Activated CD4-positive, alpha-beta T cell treated with anti-CD3 and anti-CD28 coated beads, Interleukin-2, amount 10 ng/mL, durations not matched to agents 24 days and 14 days (primary cell): ENCODE data around the gene SYNC. TPM values are rescaled to one million over a fixed set of nuclear protein-coding genes. Genes with fewer than 3 reads are reported as not detected.

Experiments used
- DNase-seq: peaks from one replicate; pipeline ENCODE4 v3.0.0; 2022
- H3K27ac Mint-ChIP-seq: one replicate; pipeline ENCODE4 v1.8.0; 2022; ENCODE audit warnings: mild to moderate bottlenecking, mixed read lengths
- H3K27me3 Mint-ChIP-seq: one replicate; pipeline ENCODE4 v1.8.0; 2022; ENCODE audit warnings: mixed read lengths
- H3K36me3 Mint-ChIP-seq: one replicate; pipeline ENCODE4 v1.8.0; 2022; ENCODE audit warnings: low read depth, mild to moderate bottlenecking, mixed read lengths
- H3K4me1 Mint-ChIP-seq: one replicate; pipeline ENCODE4 v1.8.0; 2021; ENCODE audit warnings: mixed read lengths
- H3K4me3 Mint-ChIP-seq: one replicate; pipeline ENCODE4 v1.8.0; 2022; ENCODE audit warnings: mild to moderate bottlenecking, moderate library complexity, mixed read lengths
- H3K9me3 Mint-ChIP-seq: one replicate; pipeline ENCODE4 v1.8.0; 2021; ENCODE audit warnings: mixed read lengths
- intact Hi-C: fragments of 100-400 bp; cut with micrococcal nuclease; formaldehyde crosslinking; loops from one replicate; pipeline ENCODE4 v1.15.1; 2023
- total RNA-seq: library from RNA; stranded (reverse); gene quantifications from 2 replicates; pipeline ENCODE4 v1.2.3, GENCODE V29; 2022

Gene SYNC
- total RNA-seq, 1 donor from 2014 or later, result not detected

DNA sequence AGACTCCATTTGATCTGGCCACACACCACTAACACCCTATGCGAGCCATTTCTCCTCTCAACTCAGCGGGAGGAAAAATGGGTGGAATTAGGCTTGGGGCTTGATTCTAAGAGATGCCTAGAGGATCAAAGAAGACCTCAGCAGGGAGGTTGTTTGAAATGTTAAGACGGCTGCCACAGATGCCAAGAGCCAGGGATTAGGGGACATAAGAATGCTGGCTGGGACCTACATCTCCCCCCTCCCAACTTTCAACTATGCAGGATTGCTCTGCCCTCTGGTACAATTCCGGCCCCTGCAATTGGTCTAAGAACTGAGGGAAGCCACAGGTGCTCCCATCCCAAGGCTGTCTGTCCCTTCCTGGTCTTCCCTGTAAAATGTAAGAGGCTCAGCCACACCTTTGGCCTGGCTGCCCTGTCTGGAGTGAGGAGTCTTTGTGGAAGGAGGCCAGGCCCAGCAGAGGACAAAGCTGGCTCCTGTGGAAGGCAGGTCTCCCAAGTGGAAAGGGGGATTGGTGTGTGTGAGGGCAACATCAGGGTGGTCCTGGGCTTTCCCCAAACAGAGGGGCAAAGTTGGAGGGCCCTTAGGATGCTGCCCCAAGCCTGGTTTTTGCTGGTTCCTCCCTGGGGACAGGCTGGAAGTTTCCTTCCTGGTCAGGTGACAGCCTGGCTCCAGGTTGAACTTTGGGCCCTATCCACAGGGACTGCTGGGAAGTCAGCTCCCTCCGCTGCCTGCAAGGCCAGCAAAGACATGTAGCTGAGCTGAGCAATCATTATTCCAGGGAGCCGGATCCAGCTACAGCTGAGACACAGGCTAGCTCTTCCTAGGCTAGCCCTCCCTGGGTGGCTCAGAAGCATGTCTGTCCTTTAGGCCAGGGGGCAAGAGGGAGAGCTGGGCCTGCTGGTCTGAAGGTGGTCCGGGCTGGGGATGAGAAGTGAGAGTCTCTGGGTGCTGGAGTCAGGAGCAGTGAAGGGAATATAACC lies 34.5 kb upstream of the SYNC start:
- Mint-ChIP-seq H3K36me3 (no peaks in the 10 kb centered on the region), H3K27ac (no peak overlapping the region), H3K27me3 (peaks cover 21% of the 10 kb centered on the region), H3K4me3 (no peak overlapping the region), H3K9me3 (no peaks in the 10 kb centered on the region), H3K4me1 (peaks cover 2% of the 10 kb centered on the region)
- DNase-seq, result no peak
- intact Hi-C loops, result no loop called here

DNA sequence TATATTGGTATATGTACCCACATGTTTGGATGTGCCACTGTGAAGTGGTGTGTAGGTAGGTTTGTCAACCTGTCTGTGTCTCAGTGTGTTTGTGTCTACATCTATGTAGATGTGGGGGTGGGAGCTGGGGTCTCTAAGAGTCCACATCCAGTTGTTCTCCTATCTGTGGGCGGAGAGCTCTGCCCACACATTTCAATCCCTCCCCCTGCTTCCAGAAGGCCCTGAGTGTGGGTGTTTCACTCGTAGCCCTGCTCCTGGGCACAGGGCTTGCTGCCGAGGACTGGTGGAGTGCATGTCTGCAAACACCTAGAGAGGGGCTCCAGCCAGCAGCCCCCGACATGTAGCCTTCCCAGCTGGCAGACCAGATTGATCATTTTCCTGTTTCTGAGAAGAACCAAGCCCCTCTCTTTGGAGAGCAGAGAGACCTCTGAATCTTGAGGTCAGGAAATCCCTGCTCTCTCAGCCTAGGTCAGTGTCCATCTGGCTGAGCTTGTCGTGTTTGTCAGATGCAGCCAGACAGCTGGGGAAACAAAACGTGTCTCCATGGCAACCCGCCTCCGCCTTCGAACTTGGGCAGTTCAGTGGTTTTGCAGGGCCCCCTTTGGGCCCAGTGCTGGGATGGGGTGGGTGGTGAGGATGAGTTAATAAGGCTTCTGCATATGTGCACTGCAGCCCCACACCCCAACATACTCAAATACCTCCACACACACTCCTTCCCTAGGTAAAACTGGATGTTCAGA lies 31.2 kb upstream of the SYNC start:
- DNase-seq, result no peak
- H3K4me3 Mint-ChIP-seq, result no peak overlapping the region
- peaks cover 12% of the 10 kb centered on the region for H3K27me3 Mint-ChIP-seq
- H3K36me3 Mint-ChIP-seq, result no peaks in the 10 kb centered on the region
- peaks cover 9% of the 10 kb centered on the region for H3K4me1 Mint-ChIP-seq
- no peak overlapping the region for H3K27ac Mint-ChIP-seq
- intact Hi-C loops, result no loop called here
- H3K9me3 Mint-ChIP-seq, result no peaks in the 10 kb centered on the region

DNA sequence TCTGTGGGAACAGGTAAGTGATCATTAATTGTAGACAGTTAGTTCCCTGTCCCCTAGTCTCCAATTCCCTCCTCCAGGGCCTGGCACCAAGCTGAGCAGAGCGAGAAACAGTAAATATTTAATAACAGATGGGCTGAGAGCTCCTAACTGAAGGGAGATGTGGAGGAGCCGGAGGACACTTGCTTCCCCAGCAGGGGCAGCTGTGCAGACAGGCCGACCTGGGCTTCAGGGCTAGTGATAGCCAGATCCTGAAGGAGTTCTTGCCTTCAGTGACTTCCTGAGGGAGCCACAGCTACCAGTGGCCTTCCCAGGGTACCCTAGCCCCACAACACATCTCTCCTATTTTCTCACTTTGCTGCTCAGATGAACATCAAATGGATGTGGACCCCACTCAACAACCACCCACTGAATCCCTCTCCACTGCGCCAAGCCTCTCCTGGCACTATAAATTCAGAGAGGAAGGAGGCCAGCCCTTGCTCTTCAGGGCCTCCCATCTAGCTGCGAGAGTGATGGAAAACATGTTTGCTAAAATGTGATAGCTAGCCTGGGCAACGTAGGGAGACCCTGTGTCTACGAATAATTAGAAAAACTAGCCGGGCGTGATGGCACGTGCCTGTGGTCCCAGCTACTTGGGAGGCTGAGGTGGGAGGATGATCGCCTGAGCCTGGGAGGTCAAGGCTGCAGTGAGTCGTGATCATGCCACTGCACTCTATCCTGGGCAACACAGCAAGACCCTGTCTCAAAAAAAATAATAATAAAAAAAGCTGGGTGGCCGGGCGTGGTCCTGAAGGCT lies 26.9 kb upstream of the SYNC start:
- intact Hi-C loops, result no loop called here
- DNase-seq, result no peak
- Mint-ChIP-seq H3K4me1 (peaks cover 21% of the 10 kb centered on the region), H3K27ac (no peak overlapping the region), H3K36me3 (no peaks in the 10 kb centered on the region), H3K27me3 (peaks cover 5% of the 10 kb centered on the region), H3K4me3 (no peak overlapping the region), H3K9me3 (no peaks in the 10 kb centered on the region)

DNA sequence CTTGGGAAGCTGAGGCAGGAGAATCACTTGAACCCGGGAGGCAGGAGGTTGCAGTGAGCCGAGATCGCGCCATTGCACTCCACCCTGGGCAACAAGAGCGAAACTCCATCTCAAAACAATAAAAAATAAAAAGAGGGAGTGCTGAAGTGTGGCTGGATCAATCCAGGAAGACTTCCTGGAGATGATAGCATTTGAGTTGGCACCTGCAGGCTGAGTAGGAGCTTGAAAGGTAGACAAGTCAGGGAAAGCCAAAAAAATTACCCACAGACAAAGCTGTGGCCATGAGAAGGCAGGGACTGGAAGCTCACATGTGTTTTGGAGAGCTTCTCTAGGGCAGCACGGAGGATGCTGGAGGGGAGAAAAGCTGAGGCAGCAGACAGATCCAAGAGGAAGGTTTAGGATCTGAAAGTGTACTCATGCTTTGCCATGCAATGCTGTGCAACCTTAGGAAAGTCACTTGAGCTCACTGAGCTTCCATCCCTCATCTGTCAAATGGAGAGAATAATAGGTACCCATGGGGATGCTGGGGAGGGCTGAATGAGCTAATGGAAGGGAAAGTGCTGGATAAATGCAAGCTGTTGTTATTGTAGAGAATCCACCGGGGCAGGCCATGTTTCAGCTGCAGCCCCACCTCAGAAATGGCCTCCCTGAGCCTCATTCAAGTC lies 26.0 kb upstream of the SYNC start:
- peaks cover 5% of the 10 kb centered on the region for H3K27me3 Mint-ChIP-seq
- DNase-seq, result no peak
- H3K4me1 Mint-ChIP-seq, result peaks cover 22% of the 10 kb centered on the region
- H3K4me3 Mint-ChIP-seq, result no peak overlapping the region
- intact Hi-C loops, result no loop called here
- no peak overlapping the region for H3K27ac Mint-ChIP-seq
- H3K9me3 Mint-ChIP-seq, result no peaks in the 10 kb centered on the region
- no peaks in the 10 kb centered on the region for H3K36me3 Mint-ChIP-seq

DNA sequence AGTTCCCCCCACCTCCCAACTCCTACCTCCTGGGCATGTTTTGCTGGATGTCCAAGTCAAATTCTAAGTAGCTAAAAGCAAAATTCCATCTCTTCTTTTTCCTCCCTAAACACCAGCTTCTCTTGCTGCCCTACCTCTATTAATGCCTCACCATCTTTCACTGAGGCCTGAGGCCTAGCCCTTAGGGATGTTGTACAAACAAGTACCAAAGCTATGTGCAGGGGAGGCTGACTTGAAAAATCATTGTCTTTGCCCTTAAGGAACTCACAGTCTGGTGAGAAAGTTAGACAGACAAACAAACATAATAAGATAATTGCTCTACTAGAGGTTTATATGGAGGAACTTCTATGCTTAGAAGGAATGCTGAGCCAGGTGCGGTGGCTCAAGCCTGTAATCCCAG lies 25.3 kb upstream of the SYNC start:
- Mint-ChIP-seq H3K4me1 (peaks cover 20% of the 10 kb centered on the region), H3K9me3 (no peaks in the 10 kb centered on the region), H3K4me3 (no peak overlapping the region), H3K27me3 (peaks cover 6% of the 10 kb centered on the region), H3K36me3 (no peaks in the 10 kb centered on the region), H3K27ac (no peak overlapping the region)
- intact Hi-C loops, result no loop called here
- no peak for DNase-seq

DNA sequence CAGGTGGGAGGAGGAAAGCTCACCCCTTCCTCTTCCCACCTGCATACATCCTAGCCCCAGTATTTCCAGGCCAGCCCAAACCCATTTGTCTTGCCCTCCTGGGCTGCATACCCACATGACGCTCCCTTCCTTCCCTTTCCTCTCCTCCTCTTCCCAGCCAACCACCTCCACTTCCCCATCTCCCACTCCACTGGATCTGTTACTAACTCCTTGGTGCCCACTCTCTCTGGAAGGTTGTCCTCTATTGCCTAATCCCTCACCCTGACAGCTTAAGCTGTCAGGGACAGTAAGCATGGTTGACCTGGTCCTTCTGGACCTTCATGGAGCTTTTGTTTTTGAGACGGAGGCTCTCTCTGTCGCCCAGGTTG lies 23.0 kb upstream of the SYNC start:
- Mint-ChIP-seq H3K27ac (no peak overlapping the region), H3K9me3 (no peaks in the 10 kb centered on the region), H3K36me3 (no peaks in the 10 kb centered on the region), H3K27me3 (peaks cover 14% of the 10 kb centered on the region), H3K4me1 (peaks cover 15% of the 10 kb centered on the region), H3K4me3 (no peak overlapping the region)
- no peak for DNase-seq
- intact Hi-C loops, result no loop called here

DNA sequence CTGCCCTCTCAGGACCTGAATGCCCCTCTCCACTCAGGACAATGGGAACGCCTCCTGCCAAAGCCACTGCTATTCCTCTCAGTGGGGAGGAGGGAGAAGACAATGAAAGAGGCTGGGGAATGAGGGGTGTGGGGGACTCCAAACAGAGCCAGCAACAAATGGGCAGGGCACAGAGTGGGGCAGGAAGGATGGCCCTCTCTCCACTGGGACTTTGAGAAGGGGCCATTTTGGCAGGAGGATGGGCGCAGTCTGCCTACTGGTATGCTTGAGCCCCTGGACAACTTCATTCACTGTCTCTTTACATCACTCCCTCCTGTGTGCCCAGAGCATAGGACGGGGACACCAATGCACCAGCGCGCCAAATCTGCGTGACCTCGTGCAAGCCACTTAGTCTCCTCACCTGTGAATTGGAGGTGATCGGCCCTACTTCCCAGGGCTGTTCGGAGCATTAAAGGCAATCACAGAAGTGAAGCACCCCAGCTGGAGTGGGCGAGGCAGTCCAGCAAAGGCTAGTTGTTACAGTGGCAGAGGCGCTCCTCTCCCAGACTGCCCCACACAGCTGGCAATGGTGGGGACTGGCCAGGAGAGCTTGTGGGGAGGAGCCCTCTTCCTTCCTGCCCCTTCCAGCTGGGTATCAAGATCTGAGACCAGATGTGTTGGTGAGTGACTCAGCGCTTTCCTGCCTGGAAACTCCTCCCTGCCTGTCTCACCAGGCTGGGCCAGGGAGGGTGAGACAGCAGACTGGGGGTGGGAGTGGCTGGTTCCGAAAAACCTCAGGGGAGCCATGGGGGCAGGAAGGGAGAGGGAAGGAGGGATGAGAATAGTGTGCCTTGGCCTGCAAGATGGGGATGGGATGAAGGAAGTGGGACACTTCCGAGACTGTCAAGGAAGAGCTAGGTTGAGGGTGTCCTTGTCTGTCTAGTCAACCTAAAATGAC lies 22.4 kb upstream of the SYNC start:
- DNase-seq, result peak; percentile 75
- Mint-ChIP-seq H3K9me3 (no peaks in the 10 kb centered on the region), H3K4me1 (peaks cover 15% of the 10 kb centered on the region), H3K27me3 (peaks cover 14% of the 10 kb centered on the region), H3K36me3 (no peaks in the 10 kb centered on the region), H3K4me3 (peak overlapping the region; percentile 8), H3K27ac (no peak overlapping the region)
- intact Hi-C loops, result no loop called here

DNA sequence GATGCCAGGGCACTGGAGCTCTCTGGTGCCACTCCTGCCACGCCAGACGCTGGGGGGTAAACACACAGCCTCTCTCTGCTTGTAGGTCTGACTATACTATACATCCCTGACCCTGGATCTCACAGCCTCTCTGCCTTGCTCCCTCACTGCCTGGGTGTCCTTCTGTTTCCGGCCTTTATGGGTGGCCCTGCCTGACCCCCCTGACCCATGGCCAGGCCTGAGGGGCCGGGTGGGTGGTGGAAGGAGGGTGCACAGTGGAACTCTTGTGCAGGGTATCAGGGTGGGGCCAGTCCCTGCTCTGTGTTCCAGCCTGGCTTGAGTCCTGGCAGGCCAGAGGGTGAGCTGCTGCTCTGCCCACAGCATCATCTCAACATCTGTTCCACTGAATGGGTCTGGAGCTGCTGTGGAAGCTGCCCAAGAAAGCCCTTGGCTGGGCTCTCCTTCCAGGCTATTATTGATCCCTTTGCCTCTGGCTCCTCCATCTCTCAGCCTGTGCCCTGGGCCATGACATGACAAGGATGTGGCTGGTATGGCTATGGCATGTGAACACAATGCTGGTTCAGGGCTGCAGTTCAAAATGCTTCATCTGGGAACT lies 17.2 kb upstream of the SYNC start:
- H3K36me3 Mint-ChIP-seq, result no peaks in the 10 kb centered on the region
- H3K4me3 Mint-ChIP-seq, result no peak overlapping the region
- H3K27me3 Mint-ChIP-seq, result peaks cover 12% of the 10 kb centered on the region
- H3K27ac Mint-ChIP-seq, result no peak overlapping the region
- peaks cover 11% of the 10 kb centered on the region for H3K4me1 Mint-ChIP-seq
- H3K9me3 Mint-ChIP-seq, result no peaks in the 10 kb centered on the region
- intact Hi-C loops, result no loop called here
- no peak for DNase-seq

DNA sequence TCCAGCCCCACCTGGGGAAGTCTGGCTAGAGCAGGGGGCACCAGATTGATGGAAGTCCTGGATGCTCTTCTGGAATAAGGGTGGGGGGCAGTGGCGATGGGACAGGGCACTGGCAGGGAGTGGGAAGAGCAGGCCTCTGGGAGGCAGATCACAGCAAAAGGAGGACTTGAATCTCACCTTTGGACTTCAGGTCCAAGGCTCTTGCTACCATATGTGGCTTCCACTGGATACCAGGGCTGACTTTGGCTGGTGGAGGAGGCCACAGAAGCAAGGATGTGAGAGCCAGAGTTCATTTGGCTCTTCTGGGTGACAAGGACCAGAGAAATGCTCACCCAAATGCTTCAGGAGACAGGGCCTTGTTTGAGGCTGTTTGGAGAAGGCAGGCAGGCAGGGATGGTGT lies 16.0 kb upstream of the SYNC start:
- Mint-ChIP-seq H3K4me3 (no peak overlapping the region), H3K27me3 (peaks cover 12% of the 10 kb centered on the region), H3K36me3 (no peaks in the 10 kb centered on the region), H3K27ac (no peak overlapping the region), H3K4me1 (peaks cover 7% of the 10 kb centered on the region), H3K9me3 (no peaks in the 10 kb centered on the region)
- intact Hi-C loops, result no loop called here
- DNase-seq, result no peak

DNA sequence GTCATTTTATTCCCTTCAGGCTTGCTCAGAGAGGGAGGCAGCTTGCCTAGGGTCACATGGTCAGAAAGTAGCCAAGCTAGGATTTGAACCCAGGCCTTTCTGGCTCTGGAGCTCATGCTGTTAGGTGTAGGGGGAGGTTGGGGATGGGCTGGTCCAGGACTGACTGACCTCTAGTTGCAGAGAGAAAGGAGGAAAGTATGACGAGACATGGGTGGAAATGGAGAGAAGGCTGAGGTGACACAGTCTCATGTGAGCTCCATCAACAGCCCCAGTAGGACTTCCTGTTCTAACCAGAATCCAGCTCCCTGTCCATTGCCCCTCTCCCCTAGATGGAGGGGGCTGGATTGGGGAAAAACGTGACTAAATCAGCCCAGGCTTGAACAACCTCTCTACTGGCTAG lies 15.5 kb upstream of the SYNC start:
- intact Hi-C loops, result no loop called here
- Mint-ChIP-seq H3K36me3 (no peaks in the 10 kb centered on the region), H3K4me3 (no peak overlapping the region), H3K27ac (no peak overlapping the region), H3K27me3 (peaks cover 12% of the 10 kb centered on the region), H3K9me3 (no peaks in the 10 kb centered on the region), H3K4me1 (peaks cover 7% of the 10 kb centered on the region)
- DNase-seq, result no peak

DNA sequence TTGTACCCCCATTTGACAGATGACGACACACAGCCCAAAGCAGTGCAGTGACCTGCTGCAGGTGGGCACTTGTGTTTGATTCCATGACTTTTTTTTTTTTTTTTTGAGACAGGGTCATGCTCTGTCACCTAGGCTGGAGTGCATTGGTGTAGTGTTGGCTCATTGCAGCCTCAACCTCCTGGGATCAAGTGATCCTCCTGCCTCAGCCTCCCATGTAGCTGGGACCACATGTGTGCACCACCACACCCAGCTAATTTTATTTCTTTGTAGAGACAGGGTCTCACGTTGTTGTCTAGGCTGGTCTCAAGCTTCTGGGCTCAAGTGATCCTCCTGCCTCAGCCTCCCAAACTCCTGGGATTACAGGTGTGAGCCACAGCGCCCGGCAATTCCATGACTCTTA lies 14.9 kb upstream of the SYNC start:
- H3K4me3 Mint-ChIP-seq, result no peak overlapping the region
- intact Hi-C loops, result no loop called here

DNA sequence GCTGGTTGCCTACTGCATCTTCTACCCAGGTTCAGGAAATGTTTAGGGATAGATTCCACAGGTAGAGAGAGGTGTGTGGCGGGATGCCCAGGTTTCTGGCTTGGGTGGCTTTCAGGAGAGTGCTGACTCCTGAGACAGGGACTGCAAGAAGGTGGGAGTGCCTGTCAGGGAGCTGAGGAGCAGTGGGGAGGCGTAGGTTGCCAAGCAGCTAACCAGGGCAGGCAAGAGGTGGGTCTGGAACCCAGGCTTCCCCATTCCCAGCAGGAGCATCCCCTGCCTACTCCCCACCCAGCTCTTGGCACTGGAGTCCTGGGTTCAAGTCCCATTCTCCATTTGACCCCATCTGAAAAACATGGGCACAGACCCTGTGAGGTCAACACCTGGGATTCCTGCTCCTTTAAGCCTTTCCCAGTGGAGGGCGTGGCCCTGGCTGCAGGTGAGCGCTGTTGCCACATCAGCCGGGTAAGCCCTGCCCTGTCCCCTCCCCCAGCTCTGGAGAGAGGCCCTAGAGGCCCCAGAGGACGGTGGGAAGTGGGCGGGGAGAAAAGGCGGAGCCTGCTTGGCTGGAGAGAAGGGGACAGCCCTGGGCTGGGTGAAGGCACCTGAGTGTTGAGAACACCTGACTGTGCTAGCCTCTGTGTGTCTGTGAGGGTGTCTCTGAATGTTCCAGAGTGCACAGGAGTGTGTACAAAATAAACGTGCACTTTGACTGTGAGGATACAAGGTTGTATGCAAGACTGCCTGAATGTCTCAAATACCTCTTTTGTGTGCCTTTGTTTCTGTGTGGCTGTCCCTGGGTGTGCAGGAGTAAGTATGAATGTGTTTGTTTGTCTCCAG lies 14.0 kb upstream of the SYNC start:
- intact Hi-C loops, result no loop called here
- no peak overlapping the region for H3K27ac Mint-ChIP-seq
- DNase-seq, result peak; percentile 91
- peaks cover 3% of the 10 kb centered on the region for H3K27me3 Mint-ChIP-seq
- no peak overlapping the region for H3K4me3 Mint-ChIP-seq
- H3K9me3 Mint-ChIP-seq, result no peaks in the 10 kb centered on the region
- H3K4me1 Mint-ChIP-seq, result peaks cover 6% of the 10 kb centered on the region
- no peaks in the 10 kb centered on the region for H3K36me3 Mint-ChIP-seq

More for the DNA sequence above, 14.9 kb upstream of the SYNC start:
- Mint-ChIP-seq H3K9me3 (no peaks in the 10 kb centered on the region), H3K27ac (no peak overlapping the region), H3K27me3 (peaks cover 10% of the 10 kb centered on the region), H3K4me1 (peaks cover 7% of the 10 kb centered on the region), H3K36me3 (no peaks in the 10 kb centered on the region)
- no peak for DNase-seq
